GM19025 (cell line): ENCODE measurements around the gene PRKN.

Experiments used
- ATAC-seq: cut with Tn5 transposase; IDR thresholded peaks from one replicate; pipeline ENCODE4 v1.9.1; 2021; ENCODE audit warnings: mild to moderate bottlenecking, low read depth, moderate library complexity; ENCODE audit not compliant: unreplicated experiment

PRKN gene

GRCh38 chr6:162157167-162157870 is 570.2 kb downstream of the PRKN start:
- no peak for ATAC-seq

- ATAC-seq, result no peak
Observed at GRCh38 chr6:162156146-162156545, 571.4 kb downstream of the PRKN start.

- no peak for ATAC-seq
Observed at GRCh38 chr6:162154930-162155329, 572.6 kb downstream of the PRKN start.

GRCh38 chr6:162154001-162154400 is 573.6 kb downstream of the PRKN start:
- ATAC-seq, result no peak

- ATAC-seq, result no peak
Observed at GRCh38 chr6:162153120-162153519, 574.4 kb downstream of the PRKN start.

GRCh38 chr6:162151021-162151665 is 576.4 kb downstream of the PRKN start:
- ATAC-seq, result no peak

- ATAC-seq, result no peak
Observed at GRCh38 chr6:162150295-162150694, 577.3 kb downstream of the PRKN start.

GRCh38 chr6:162149786-162150185 is 577.8 kb downstream of the PRKN start:
- ATAC-seq, result no peak

GRCh38 chr6:162147805-162148204 is 579.8 kb downstream of the PRKN start:
- ATAC-seq, result no peak

- no peak for ATAC-seq
Observed at GRCh38 chr6:162147281-162147680, 580.3 kb downstream of the PRKN start.

- ATAC-seq, result no peak
Observed at GRCh38 chr6:162140251-162140852, 587.2 kb downstream of the PRKN start.

GRCh38 chr6:162125659-162126058 is 601.9 kb downstream of the PRKN start:
- no peak for ATAC-seq

- ATAC-seq, result no peak
Observed at GRCh38 chr6:162124710-162125435, 602.7 kb downstream of the PRKN start.

- ATAC-seq, result no peak
Observed at GRCh38 chr6:162123797-162124196, 603.8 kb downstream of the PRKN start.

GRCh38 chr6:162119341-162119740 is 608.2 kb downstream of the PRKN start:
- no peak for ATAC-seq

- no peak for ATAC-seq
Observed at GRCh38 chr6:162118706-162119105, 608.9 kb downstream of the PRKN start.

- ATAC-seq, result no peak
Observed at GRCh38 chr6:162116902-162117525, 610.6 kb downstream of the PRKN start.

- ATAC-seq, result no peak
Observed at GRCh38 chr6:162109480-162110050, 618.0 kb downstream of the PRKN start.

GRCh38 chr6:162108041-162108440 is 619.5 kb downstream of the PRKN start:
- no peak for ATAC-seq

- ATAC-seq, result no peak
Observed at GRCh38 chr6:162100096-162100495, 627.5 kb downstream of the PRKN start.
